ENCODE results near the gene INPP5A. TPM values are rescaled to one million over a fixed set of nuclear protein-coding genes. Genes with fewer than 3 reads are reported as not detected.
"Not testable (repeated sequence)": the region's sequence is repeated elsewhere in the genome, so short reads cannot be mapped to it uniquely, and the experiment has no call there.

Gene INPP5A
- total RNA-seq, 3 donors from 2014 or later = 26.6 to 50.6 (median 38.7) TPM

GRCh38 chr10:132742167-132742836 is 204.7 kb downstream of the INPP5A start:
- H3K27me3 ChIP-seq = no peaks in the 10 kb centered on the region
- H3K9me3 ChIP-seq = no peaks in the 10 kb centered on the region
- intact Hi-C loops (cut with DNase I; ENCODE audit: low total_unique reads) = no loop called here
- H3K27ac ChIP-seq = no peak overlapping the region
- no peak for TF ChIP-seq POLR2AphosphoS5 (IDR thresholded peaks at IDR 0.05)
- TF ChIP-seq, protein P1, sequence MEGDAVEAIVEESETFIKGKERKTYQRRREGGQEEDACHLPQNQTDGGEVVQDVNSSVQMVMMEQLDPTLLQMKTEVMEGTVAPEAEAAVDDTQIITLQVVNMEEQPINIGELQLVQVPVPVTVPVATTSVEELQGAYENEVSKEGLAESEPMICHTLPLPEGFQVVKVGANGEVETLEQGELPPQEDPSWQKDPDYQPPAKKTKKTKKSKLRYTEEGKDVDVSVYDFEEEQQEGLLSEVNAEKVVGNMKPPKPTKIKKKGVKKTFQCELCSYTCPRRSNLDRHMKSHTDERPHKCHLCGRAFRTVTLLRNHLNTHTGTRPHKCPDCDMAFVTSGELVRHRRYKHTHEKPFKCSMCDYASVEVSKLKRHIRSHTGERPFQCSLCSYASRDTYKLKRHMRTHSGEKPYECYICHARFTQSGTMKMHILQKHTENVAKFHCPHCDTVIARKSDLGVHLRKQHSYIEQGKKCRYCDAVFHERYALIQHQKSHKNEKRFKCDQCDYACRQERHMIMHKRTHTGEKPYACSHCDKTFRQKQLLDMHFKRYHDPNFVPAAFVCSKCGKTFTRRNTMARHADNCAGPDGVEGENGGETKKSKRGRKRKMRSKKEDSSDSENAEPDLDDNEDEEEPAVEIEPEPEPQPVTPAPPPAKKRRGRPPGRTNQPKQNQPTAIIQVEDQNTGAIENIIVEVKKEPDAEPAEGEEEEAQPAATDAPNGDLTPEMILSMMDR (IDR thresholded peaks at IDR 0.05) = no peak
- no peak for TF ChIP-seq POLR2A (IDR thresholded peaks at IDR 0.05)
- H3K4me3 ChIP-seq = no peak overlapping the region
- no peaks in the 10 kb centered on the region for H3K4me1 ChIP-seq
- DNase-seq (ENCODE audit: low spot score in 2 of 2) = no peak
- no peaks in the 10 kb centered on the region for H3K36me3 ChIP-seq

DNA sequence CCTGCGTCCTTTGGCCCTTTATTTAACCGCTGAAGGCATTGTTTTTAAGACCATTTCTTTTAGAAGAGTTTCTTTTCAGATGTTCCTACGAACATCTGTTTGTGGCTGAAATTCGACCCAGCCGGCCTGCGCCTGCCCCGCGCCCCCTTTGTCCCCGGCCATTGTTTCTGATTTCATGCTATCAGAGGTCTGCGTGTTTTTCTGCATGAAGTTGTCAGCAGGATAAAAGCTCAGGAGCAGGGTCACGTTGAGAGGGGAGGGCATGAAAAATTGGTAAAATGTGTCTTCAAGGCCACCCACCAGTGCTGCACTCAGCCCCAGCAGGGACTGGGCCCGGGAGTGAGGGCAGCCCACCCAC is 205.2 kb downstream of the INPP5A start:
- no peak for DNase-seq (ENCODE audit: low spot score in 2 of 2)
- intact Hi-C loops (cut with DNase I; ENCODE audit: low total_unique reads) = no loop called here
- Histone ChIP-seq H3K4me3 (no peak overlapping the region), H3K4me1 (no peaks in the 10 kb centered on the region), H3K9me3 (no peaks in the 10 kb centered on the region), H3K27ac (no peak overlapping the region), H3K36me3 (no peaks in the 10 kb centered on the region), H3K27me3 (no peaks in the 10 kb centered on the region)
- TF ChIP-seq, protein P1 (IDR thresholded peaks at IDR 0.05) = no peak

GRCh38 chr10:132743196-132743924 is 205.8 kb downstream of the INPP5A start:
- H3K27me3 ChIP-seq; H3K36me3 ChIP-seq; intact Hi-C loops (cut with DNase I; ENCODE audit: low total_unique reads); DNase-seq (ENCODE audit: low spot score in 2 of 2); H3K4me1 ChIP-seq; H3K4me3 ChIP-seq; H3K9me3 ChIP-seq; H3K27ac ChIP-seq: not testable (repeated sequence)

- no peaks in the 10 kb centered on the region for H3K27me3 ChIP-seq
- no peak overlapping the region for H3K4me3 ChIP-seq
- H3K27ac ChIP-seq = no peak overlapping the region
- H3K4me1 ChIP-seq = no peaks in the 10 kb centered on the region
- intact Hi-C loops (cut with DNase I; ENCODE audit: low total_unique reads) = no loop called here
- no peak for TF ChIP-seq POLR2AphosphoS5 (IDR thresholded peaks at IDR 0.05)
- no peak for TF ChIP-seq POLR2A (IDR thresholded peaks at IDR 0.05)
- TF ChIP-seq, protein P1 (IDR thresholded peaks at IDR 0.05) = no peak
- no peaks in the 10 kb centered on the region for H3K36me3 ChIP-seq
- DNase-seq (ENCODE audit: low spot score in 2 of 2) = no peak
- no peaks in the 10 kb centered on the region for H3K9me3 ChIP-seq
These were observed 206.4 kb downstream of the INPP5A start for GRCh38 chr10:132743925-132744490.

- Histone ChIP-seq H3K4me1 (no peaks in the 10 kb centered on the region), H3K36me3 (no peaks in the 10 kb centered on the region), H3K27me3 (no peaks in the 10 kb centered on the region), H3K9me3 (no peaks in the 10 kb centered on the region), H3K4me3 (no peak overlapping the region), H3K27ac (no peak overlapping the region)
- DNase-seq (ENCODE audit: low spot score in 2 of 2) = no peak
- intact Hi-C loops (cut with DNase I; ENCODE audit: low total_unique reads) = no loop called here
- TF ChIP-seq POLR2A (IDR thresholded peaks at IDR 0.05) (no peak), POLR2AphosphoS5 (IDR thresholded peaks at IDR 0.05) (no peak)
- TF ChIP-seq, protein P1 (IDR thresholded peaks at IDR 0.05) = no peak
These were observed 207.3 kb downstream of the INPP5A start for GRCh38 chr10:132744839-132745238.
